Activated T-cell treated with anti-CD3 and anti-CD28 coated beads, Interleukin-2, amount 50 U/mL, for 4 hours (primary cell): ENCODE data around the gene EHBP1L1. TPM values are rescaled to one million over a fixed set of nuclear protein-coding genes. Genes with fewer than 3 reads are reported as not detected.
"Not testable (repeated sequence)": the region's sequence is repeated elsewhere in the genome, so short reads cannot be mapped to it uniquely, and the experiment has no call there.

Experiments used
- ATAC-seq, 2 donors: fragments of 200-7000 bp; cut with Tn5 transposase; one replicate each; pipeline ENCODE4 v1.10.0; 2021
- DNase-seq: peaks from one replicate; pipeline ENCODE4 v3.0.0-alpha.2; 2020
- H3K27me3 Mint-ChIP-seq: one replicate; pipeline ENCODE4 v1.8.0; 2021; ENCODE audit warnings: low read depth, mixed read lengths
- H3K36me3 Mint-ChIP-seq: one replicate; pipeline ENCODE4 v1.8.0; 2022; ENCODE audit warnings: mixed read lengths; ENCODE audit not compliant: insufficient read depth
- H3K4me1 Mint-ChIP-seq: one replicate; pipeline ENCODE4 v1.8.0; 2021; ENCODE audit warnings: low read depth, mixed read lengths
- H3K4me3 Mint-ChIP-seq: one replicate; pipeline ENCODE4 v1.8.0; 2021; ENCODE audit warnings: mild to moderate bottlenecking, moderate library complexity, mixed read lengths
- H3K9me3 Mint-ChIP-seq: one replicate; pipeline ENCODE4 v1.8.0; 2021; ENCODE audit warnings: mixed read lengths
- total RNA-seq, 3 donors: library from RNA; stranded (reverse); gene quantifications; one replicate each; pipeline ENCODE4 v1.2.1, GENCODE V29; 2021

Gene EHBP1L1
- total RNA-seq, 3 donors from 2014 or later = 59.8 to 84.9 (median 80.1) TPM

DNA sequence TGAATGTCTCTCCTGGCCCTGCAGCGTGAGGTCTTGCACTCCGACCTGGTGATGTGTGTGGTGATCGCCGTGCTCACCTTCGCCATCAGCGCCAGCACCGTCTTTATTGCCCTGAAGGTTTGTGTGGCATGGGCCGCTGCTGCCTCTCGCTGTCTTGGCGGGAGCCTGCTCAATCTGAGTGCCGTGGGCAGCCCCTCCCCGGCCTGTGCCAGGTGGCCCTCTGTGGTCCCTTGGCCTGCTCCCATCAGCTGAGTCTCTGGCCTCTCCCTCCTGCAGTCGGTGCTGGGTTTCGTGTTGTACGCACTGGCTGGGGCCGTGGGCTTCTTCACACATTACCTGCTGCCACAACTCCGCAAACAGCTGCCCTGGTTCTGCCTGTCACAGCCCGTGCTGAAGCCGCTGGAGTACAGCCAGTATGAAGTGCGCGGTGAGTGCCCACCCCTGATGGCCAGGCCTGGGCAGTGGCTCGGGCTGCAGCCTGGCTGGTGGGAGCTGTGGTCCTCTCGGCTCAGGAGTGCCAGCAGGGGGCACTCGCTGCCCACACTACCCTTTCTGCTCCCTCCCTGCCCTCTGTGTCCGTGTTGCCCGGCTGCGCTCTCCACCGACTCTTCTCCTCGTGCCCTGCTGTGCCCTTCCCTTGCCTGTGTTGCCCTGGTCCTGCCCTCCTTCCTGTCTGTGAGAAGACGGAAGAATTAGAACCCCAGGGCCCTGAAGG, 49.9 kb downstream of the EHBP1L1 start:
- Mint-ChIP-seq H3K9me3 (no peaks in the 10 kb centered on the region), H3K27me3 (no peaks in the 10 kb centered on the region), H3K36me3 (peaks cover 28% of the 10 kb centered on the region), H3K4me1 (peaks cover 8% of the 10 kb centered on the region), H3K4me3 (no peak overlapping the region)
- ATAC-seq (peak; percentile 64 to 70), DNase-seq (peak; percentile 50)

DNA sequence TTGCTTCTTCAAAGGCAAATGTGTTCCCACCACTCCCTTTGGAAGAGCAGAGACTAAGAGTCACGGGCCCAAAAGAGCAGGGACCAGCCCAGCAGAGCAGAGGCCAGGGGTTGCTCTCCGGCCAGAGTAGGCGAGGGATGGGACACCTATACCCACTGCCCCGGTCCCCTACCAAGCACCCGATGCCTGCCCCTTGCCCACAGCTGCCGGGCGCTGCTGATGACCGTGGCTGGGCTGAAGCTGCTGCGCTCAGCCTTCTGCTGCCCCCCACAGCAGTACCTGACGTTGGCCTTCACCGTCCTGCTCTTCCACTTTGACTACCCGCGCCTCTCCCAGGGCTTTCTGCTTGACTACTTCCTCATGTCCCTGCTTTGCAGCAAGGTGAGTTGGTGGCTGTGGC, 51.3 kb downstream of the EHBP1L1 start:
- ATAC-seq (no peak), DNase-seq (no peak)
- Mint-ChIP-seq H3K27me3 (no peaks in the 10 kb centered on the region), H3K9me3 (no peaks in the 10 kb centered on the region), H3K4me3 (no peak overlapping the region), H3K36me3 (peaks cover 24% of the 10 kb centered on the region), H3K4me1 (peaks cover 6% of the 10 kb centered on the region)

- peaks cover 16% of the 10 kb centered on the region for H3K36me3 Mint-ChIP-seq
- H3K27me3 Mint-ChIP-seq = no peaks in the 10 kb centered on the region
- H3K9me3 Mint-ChIP-seq = no peaks in the 10 kb centered on the region
- H3K4me1 Mint-ChIP-seq = peaks cover 13% of the 10 kb centered on the region
- DNase-seq (no peak), ATAC-seq (no peak)
- H3K4me3 Mint-ChIP-seq = no peak overlapping the region
Measured at GRCh38 chr11:65629579-65629978, 53.7 kb downstream of the EHBP1L1 start.

- H3K4me3 Mint-ChIP-seq = no peak overlapping the region
- peaks cover 13% of the 10 kb centered on the region for H3K4me1 Mint-ChIP-seq
- H3K9me3 Mint-ChIP-seq = no peaks in the 10 kb centered on the region
- peaks cover 19% of the 10 kb centered on the region for H3K36me3 Mint-ChIP-seq
- no peak for ATAC-seq
- no peak for DNase-seq
- no peaks in the 10 kb centered on the region for H3K27me3 Mint-ChIP-seq
Measured at GRCh38 chr11:65630215-65630614, 54.4 kb downstream of the EHBP1L1 start.

DNA sequence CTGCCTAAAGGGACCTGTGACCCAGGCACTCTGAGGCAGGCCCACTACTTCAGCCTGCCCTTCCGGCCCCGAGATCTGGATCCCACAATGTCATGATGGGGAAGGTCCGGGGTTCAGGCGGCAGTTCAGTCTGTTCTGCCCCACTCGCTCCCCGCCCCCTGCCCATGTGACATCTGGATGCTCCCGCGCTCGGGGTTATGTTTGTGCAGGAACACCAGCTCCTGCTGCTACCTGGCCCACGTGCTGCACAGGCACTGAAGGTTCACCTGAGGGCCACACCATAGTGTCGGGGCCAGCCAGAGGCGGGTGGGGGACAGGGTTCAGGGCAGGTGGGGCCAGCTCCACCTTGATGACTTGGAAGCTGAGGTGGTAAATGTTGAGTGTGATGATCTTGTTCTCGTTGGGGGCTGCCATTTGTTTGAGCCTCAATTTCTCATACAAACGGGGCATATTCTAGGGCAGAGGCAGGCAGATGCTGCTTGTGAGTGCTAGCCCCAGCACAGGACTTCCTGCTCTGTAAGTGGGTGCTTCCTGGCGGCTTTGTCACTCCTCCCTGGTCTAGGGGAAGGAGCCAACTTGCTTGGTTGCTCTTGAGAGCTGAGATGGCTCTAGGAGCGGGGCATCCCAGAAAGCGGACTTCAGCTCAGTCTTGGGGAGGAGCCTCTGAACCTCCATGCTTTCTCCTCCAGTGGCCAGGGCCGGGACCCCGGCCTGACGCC, 57.7 kb downstream of the EHBP1L1 start:
- no peak for ATAC-seq
- Mint-ChIP-seq H3K9me3 (no peaks in the 10 kb centered on the region), H3K36me3 (peaks cover 9% of the 10 kb centered on the region), H3K27me3 (no peaks in the 10 kb centered on the region), H3K4me3 (no peak overlapping the region), H3K4me1 (peaks cover 20% of the 10 kb centered on the region)
- DNase-seq = no peak

- no peak for DNase-seq
- no peaks in the 10 kb centered on the region for H3K27me3 Mint-ChIP-seq
- peaks cover 9% of the 10 kb centered on the region for H3K36me3 Mint-ChIP-seq
- peaks cover 25% of the 10 kb centered on the region for H3K4me1 Mint-ChIP-seq
- ATAC-seq = no peak
- no peaks in the 10 kb centered on the region for H3K9me3 Mint-ChIP-seq
- H3K4me3 Mint-ChIP-seq = no peak overlapping the region
Measured at GRCh38 chr11:65634109-65634436, 58.2 kb downstream of the EHBP1L1 start.

- Mint-ChIP-seq H3K27me3 (no peaks in the 10 kb centered on the region), H3K4me1 (peaks cover 29% of the 10 kb centered on the region), H3K36me3 (peaks cover 6% of the 10 kb centered on the region), H3K9me3 (no peaks in the 10 kb centered on the region), H3K4me3 (no peak overlapping the region)
- ATAC-seq (no peak), DNase-seq (no peak)
Measured at GRCh38 chr11:65634440-65634839, 58.6 kb downstream of the EHBP1L1 start.

DNA sequence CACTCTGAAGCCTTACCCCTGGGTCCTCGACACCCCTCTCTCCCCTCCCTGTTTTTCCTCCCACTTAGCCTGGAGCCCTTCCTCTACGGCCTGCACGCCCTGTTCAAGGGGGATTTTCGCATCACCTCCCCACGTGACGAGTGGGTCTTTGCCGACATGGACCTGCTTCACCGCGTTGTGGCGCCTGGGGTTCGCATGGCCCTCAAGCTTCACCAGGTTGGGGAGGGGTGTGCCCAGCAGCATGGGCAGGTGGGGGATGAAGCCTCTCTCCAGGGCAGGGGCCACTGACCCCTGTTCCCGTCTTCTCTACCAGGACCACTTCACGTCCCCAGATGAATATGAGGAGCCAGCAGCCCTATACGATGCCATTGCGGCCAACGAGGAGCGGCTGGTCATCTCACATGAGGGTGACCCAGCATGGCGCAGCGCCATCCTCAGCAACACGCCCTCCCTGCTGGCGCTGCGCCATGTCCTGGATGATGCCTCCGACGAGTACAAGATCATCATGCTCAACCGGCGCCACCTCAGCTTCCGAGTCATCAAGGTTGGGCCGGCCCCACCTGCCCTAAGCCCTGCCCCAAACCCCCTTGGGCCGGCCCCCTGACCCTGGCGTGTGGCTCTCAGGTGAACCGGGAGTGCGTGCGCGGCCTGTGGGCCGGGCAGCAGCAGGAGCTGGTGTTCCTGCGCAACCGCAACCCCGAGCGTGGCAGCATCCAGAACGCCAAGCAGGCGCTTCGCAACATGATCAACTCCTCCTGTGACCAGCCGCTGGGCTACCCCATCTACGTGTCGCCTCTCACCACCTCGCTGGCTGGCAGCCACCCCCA, 59.3 kb downstream of the EHBP1L1 start:
- H3K36me3 Mint-ChIP-seq = peaks cover 6% of the 10 kb centered on the region
- H3K9me3 Mint-ChIP-seq = no peaks in the 10 kb centered on the region
- DNase-seq (no peak), ATAC-seq (no peak)
- H3K27me3 Mint-ChIP-seq = no peaks in the 10 kb centered on the region
- no peak overlapping the region for H3K4me3 Mint-ChIP-seq
- peaks cover 35% of the 10 kb centered on the region for H3K4me1 Mint-ChIP-seq

DNA sequence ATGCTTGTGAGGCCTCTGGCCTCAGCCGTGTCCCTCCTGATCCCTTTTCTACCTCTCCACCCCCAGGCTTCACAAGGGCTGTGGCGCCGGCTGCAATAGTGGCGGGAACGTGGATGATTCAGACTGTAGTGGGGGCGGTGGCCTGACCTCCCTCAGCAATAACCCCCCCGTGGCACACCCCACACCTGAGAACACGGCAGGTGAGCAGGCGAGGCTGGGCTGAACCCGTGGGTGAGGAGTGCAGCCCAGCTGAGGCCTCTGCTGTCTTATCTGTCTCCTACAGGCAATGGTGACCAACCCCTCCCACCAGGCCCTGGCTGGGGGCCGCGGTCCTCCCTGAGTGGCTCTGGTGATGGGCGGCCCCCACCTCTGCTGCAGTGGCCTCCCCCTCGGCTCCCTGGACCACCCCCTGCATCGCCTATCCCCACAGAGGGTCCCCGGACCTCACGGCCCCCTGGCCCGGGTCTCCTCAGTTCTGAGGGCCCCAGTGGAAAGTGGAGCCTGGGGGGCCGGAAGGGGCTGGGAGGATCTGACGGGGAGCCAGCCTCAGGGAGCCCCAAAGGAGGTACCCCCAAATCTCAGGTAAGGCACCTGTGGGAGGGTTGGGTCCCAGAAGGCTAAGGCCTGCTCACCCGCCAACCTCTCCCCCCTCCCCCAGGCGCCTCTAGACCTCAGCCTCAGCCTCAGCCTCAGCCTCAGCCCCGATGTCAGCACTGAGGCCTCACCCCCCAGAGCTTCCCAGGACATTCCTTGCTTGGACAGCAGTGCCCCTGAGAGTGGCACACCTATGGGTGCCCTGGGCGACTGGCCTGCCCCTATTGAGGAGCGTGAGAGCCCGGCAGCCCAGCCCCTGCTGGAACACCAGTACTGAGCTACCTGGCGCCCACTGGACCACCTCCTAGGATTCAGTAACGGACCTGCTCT, 60.5 kb downstream of the EHBP1L1 start:
- Mint-ChIP-seq H3K4me3 (peak overlapping the region; percentile 60), H3K27me3 (no peaks in the 10 kb centered on the region), H3K4me1 (peaks cover 44% of the 10 kb centered on the region), H3K9me3 (no peaks in the 10 kb centered on the region), H3K36me3 (peaks cover 6% of the 10 kb centered on the region)
- no peak for ATAC-seq
- DNase-seq = no peak

DNA sequence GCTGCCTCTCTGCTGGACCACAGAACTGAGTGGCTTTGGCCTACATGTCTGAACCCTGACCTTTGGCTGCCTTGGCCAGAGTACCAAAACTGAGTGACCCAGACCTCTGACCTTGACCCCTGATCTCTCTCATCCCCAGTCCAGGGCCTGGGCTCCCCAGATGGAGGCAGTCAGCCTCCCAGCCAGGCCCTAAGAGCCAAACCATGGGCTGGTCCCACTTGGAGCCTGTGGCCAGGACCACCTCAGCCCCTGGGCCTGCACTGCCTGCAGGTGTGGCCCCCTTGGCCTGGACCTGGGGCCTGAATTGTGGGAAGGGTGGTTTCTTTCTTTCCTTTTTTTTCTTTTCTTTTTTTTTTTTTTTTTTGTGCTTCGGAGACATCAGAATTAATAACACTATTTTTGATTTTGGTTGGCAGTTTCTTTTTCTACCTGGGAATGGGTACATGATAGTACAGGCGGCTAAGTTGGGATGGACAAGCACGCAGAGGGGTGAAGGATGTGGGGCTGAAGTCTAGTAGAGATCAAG, 61.2 kb downstream of the EHBP1L1 start:
- H3K9me3 Mint-ChIP-seq = no peaks in the 10 kb centered on the region
- no peak for ATAC-seq
- H3K36me3 Mint-ChIP-seq = peaks cover 6% of the 10 kb centered on the region
- peak overlapping the region; percentile 89 for H3K4me3 Mint-ChIP-seq
- no peak for DNase-seq
- H3K27me3 Mint-ChIP-seq = no peaks in the 10 kb centered on the region
- peaks cover 52% of the 10 kb centered on the region for H3K4me1 Mint-ChIP-seq

DNA sequence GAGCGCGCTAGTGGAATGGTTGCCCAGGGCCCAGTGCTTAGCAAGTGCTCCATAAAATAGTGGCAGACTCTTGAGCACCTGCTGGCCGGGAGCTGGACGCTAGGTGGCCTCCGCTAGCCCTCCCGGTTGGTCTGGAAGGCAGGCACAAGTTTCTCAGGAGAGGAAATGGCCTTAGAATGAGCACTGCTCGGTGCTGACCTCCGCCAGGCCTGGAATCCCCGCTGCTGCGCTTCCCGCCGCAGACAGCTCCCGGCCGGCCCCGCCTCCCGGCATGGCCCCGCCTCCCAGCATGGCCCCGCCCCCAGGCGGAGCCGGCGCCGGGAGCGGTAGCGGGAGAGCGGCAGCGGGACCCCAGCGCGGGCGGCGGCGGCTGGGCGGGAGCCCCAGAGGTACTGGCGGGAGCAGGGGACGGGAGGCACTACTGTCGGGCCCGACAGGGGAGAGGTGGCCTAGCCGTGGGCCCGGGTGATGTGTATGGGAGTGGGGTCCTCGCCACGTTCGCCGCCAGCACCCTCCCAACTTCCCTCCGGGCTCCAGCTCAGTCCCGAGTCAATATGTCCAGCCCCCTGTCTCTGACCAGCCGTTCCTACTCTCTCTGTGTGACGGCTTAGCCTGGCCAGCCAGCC, 62.1 kb downstream of the EHBP1L1 start, which contains the start of gene SIPA1:
Gene SIPA1, plus strand, starts transcription at position 308 of the 626 bp plus-strand sequence. CDS start 2,821 bp downstream, outside the sequence.
- peak; percentile 68 for DNase-seq
- peaks cover 6% of the 10 kb centered on the region for H3K36me3 Mint-ChIP-seq
- no peaks in the 10 kb centered on the region for H3K9me3 Mint-ChIP-seq
- H3K4me1 Mint-ChIP-seq = peaks cover 52% of the 10 kb centered on the region
- H3K27me3 Mint-ChIP-seq = no peaks in the 10 kb centered on the region
- peak; percentile 80 for ATAC-seq
- peak within 1 kb of the TSS; percentile 89 for H3K4me3 Mint-ChIP-seq

- H3K36me3 Mint-ChIP-seq, DNase-seq, H3K9me3 Mint-ChIP-seq, ATAC-seq, H3K27me3 Mint-ChIP-seq: not testable (repeated sequence)
- Mint-ChIP-seq H3K4me1 (peaks cover 55% of the 10 kb centered on the region), H3K4me3 (peak overlapping the region; percentile 89)
Measured at GRCh38 chr11:65639228-65639597, 63.4 kb downstream of the EHBP1L1 start.
